HepG2 (cell line): ENCODE data around the gene MAPK14. TPM values are rescaled to one million over a fixed set of nuclear protein-coding genes. Genes with fewer than 3 reads are reported as not detected.

Experiments
- BORCS8-MEF2B ChIP-seq: sonication (generic); formaldehyde crosslinking; IDR thresholded peaks from 2 replicates; pipeline ENCODE4 v1.8.0; 2022; ENCODE audit warnings: mild to moderate bottlenecking, missing genetic modification reagents
- CCDC6 ChIP-seq: sonication (generic); formaldehyde crosslinking; IDR thresholded peaks from 2 replicates; pipeline ENCODE4 v1.8.1; 2022; ENCODE audit warnings: mild to moderate bottlenecking, missing genetic modification reagents, moderate library complexity
- GTF3A ChIP-seq: sonication (generic); formaldehyde crosslinking; conservative IDR thresholded peaks from 2 replicates; pipeline ENCODE4 v1.4.0; 2020; ENCODE audit warnings: mild to moderate bottlenecking, missing genetic modification reagents
- MAFG ChIP-seq: sonication (generic); formaldehyde crosslinking; IDR thresholded peaks from 2 replicates; pipeline ENCODE4 v1.5.1; 2020; ENCODE audit warnings: mild to moderate bottlenecking, missing genetic modification reagents
- MED1 ChIP-seq: sonication (generic); formaldehyde crosslinking; IDR thresholded peaks from 2 replicates; pipeline ENCODE4 v1.4.0; 2020; ENCODE audit warnings: missing genetic modification reagents
- NFKB2 ChIP-seq: sonication (generic); formaldehyde crosslinking; IDR thresholded peaks from 2 replicates; pipeline ENCODE4 v1.4.0; 2020; ENCODE audit warnings: missing genetic modification reagents, borderline replicate concordance
- NFYB ChIP-seq: sonication (generic); formaldehyde crosslinking; IDR thresholded peaks from 2 replicates; pipeline ENCODE4 v1.4.0; 2020; ENCODE audit warnings: missing genetic modification reagents
- RAD51 ChIP-seq: fragments of 450-650 bp; IDR thresholded peaks from 2 replicates; pipeline ENCODE4 v1.6.1; 2016; ENCODE audit warnings: borderline replicate concordance
- SCMH1 ChIP-seq: sonication (generic); formaldehyde crosslinking; IDR thresholded peaks from 2 replicates; pipeline ENCODE4 v1.9.0; 2021; ENCODE audit warnings: missing genetic modification reagents, mild to moderate bottlenecking, borderline replicate concordance
- TBP ChIP-seq: sonication (generic); formaldehyde crosslinking; IDR thresholded peaks from 2 replicates; pipeline ENCODE4 v1.5.0; 2020; ENCODE audit warnings: missing genetic modification reagents
- TBX2 ChIP-seq: sonication (generic); formaldehyde crosslinking; IDR thresholded peaks from 2 replicates; pipeline ENCODE4 v1.5.0; 2020; ENCODE audit warnings: missing genetic modification reagents, mild to moderate bottlenecking, borderline replicate concordance
- TBX3 ChIP-seq: fragments of 450-650 bp; IDR thresholded peaks from 2 replicates; pipeline ENCODE4 v1.6.1; 2017; ENCODE audit warnings: antibody characterized with exemption, mild to moderate bottlenecking, inconsistent platforms, borderline replicate concordance
- TOPORS ChIP-seq: sonication (generic); formaldehyde crosslinking; IDR thresholded peaks from 2 replicates; pipeline ENCODE4 v1.8.0; 2023; ENCODE audit warnings: mild to moderate bottlenecking, missing genetic modification reagents
- ZNF232 ChIP-seq: sonication (generic); formaldehyde crosslinking; IDR thresholded peaks from 2 replicates; pipeline ENCODE4 v1.4.0; 2020; ENCODE audit warnings: missing genetic modification reagents, borderline replicate concordance
- ZNF296 ChIP-seq: sonication (generic); formaldehyde crosslinking; conservative IDR thresholded peaks from 2 replicates; pipeline ENCODE4 v1.5.0; 2020; ENCODE audit warnings: mild to moderate bottlenecking, missing genetic modification reagents
- ZNF30 ChIP-seq: sonication (generic); formaldehyde crosslinking; IDR thresholded peaks from 2 replicates; pipeline ENCODE4 v1.5.0; 2020; ENCODE audit warnings: mild to moderate bottlenecking, missing genetic modification reagents
- ZNF331 ChIP-seq: sonication (generic); formaldehyde crosslinking; IDR thresholded peaks from 2 replicates; pipeline ENCODE4 v1.4.0; 2020; ENCODE audit warnings: missing genetic modification reagents
- ZNF33B ChIP-seq: sonication (generic); formaldehyde crosslinking; IDR thresholded peaks from 2 replicates; pipeline ENCODE4 v1.5.1; 2020; ENCODE audit warnings: mild to moderate bottlenecking, missing genetic modification reagents
- ZNF430 ChIP-seq: sonication (generic); formaldehyde crosslinking; IDR thresholded peaks from 2 replicates; pipeline ENCODE4 v1.9.0; 2021; ENCODE audit warnings: mild to moderate bottlenecking, missing genetic modification reagents
- ZNF709 ChIP-seq: sonication (generic); formaldehyde crosslinking; IDR thresholded peaks from 2 replicates; pipeline ENCODE4 v1.5.0; 2020; ENCODE audit warnings: mild to moderate bottlenecking, missing genetic modification reagents
- polyA plus RNA-seq, 8 experiments: library from polyadenylated mRNA; depleted of rRNA in 3 of 8; stranded (reverse) in 7 of 8; unstranded in 1 of 8; fragments of >200 nt; fragmentation: Illumina TruSeq in 4 of 8; extraction: Trizol in 4 of 8; gene quantifications; 2 replicates each; pipeline versions ENCODE4 v1.2.1 to v1.2.3, GENCODE V29; 2011 to 2016; ENCODE audit warnings: low read depth in 4 of 8, missing spikeins in 1 of 8, mixed read lengths in 1 of 8; ENCODE audit not compliant: insufficient read depth in 1 of 8
- total RNA-seq, 5 experiments: library from RNA; depleted of rRNA; stranded (reverse); fragments of >200 nt; fragmentation: Illumina TruSeq; extraction: Trizol; gene quantifications; 2 replicates each; pipeline ENCODE4 v1.2.3, GENCODE V29; 2016; ENCODE audit warnings: low read depth in 1 of 5
- TF ChIP-seq, protein P1 (sequence below): sonication (generic); formaldehyde crosslinking; IDR thresholded peaks from 2 replicates; pipeline ENCODE4; 2020; ENCODE audit warnings: missing genetic modification reagents, mild to moderate bottlenecking, borderline replicate concordance
- TF ChIP-seq, protein P2 (sequence below): fragments of 450-650 bp; IDR thresholded peaks from 2 replicates; pipeline ENCODE4 v1.6.1; 2017
- TF ChIP-seq, protein P3 (sequence below): sonication (generic); formaldehyde crosslinking; IDR thresholded peaks from 2 replicates; pipeline ENCODE4 v1.8.0; 2023; ENCODE audit warnings: mild to moderate bottlenecking, missing genetic modification reagents
- TF ChIP-seq, protein P4 (sequence below): sonication (generic); formaldehyde crosslinking; IDR thresholded peaks from 2 replicates; pipeline ENCODE4 v1.8.0; 2022; ENCODE audit warnings: mild to moderate bottlenecking, missing genetic modification reagents, moderate library complexity
- TF ChIP-seq, protein P5 (sequence below): IDR thresholded peaks from 2 replicates; pipeline ENCODE4 v1.6.1; 2016; ENCODE audit warnings: mild to moderate bottlenecking, missing biosample characterization, missing genetic modification reagents

Gene MAPK14
- total and polyA plus RNA-seq, 2 of the 13 experiments (the other 11 are each of a cell fraction or from before 2014, with no cell fraction given), result 66.3 to 67.3 TPM

DNA sequence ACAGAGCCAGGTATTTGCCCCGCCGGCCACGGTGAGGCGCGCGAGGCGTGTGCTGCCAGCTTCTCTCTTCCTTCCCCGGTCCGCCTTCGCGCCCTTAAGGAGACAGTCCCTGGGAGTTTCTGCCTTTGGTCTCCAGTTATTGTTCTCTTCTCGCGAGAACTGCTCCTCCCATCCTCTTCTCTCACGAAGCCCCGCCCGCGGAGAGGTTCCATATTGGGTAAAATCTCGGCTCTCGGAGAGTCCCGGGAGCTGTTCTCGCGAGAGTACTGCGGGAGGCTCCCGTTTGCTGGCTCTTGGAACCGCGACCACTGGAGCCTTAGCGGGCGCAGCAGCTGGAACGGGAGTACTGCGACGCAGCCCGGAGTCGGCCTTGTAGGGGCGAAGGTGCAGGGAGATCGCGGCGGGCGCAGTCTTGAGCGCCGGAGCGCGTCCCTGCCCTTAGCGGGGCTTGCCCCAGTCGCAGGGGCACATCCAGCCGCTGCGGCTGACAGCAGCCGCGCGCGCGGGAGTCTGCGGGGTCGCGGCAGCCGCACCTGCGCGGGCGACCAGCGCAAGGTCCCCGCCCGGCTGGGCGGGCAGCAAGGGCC is at the start of gene MAPK14 (continued):
- TF ChIP-seq, protein P1, sequence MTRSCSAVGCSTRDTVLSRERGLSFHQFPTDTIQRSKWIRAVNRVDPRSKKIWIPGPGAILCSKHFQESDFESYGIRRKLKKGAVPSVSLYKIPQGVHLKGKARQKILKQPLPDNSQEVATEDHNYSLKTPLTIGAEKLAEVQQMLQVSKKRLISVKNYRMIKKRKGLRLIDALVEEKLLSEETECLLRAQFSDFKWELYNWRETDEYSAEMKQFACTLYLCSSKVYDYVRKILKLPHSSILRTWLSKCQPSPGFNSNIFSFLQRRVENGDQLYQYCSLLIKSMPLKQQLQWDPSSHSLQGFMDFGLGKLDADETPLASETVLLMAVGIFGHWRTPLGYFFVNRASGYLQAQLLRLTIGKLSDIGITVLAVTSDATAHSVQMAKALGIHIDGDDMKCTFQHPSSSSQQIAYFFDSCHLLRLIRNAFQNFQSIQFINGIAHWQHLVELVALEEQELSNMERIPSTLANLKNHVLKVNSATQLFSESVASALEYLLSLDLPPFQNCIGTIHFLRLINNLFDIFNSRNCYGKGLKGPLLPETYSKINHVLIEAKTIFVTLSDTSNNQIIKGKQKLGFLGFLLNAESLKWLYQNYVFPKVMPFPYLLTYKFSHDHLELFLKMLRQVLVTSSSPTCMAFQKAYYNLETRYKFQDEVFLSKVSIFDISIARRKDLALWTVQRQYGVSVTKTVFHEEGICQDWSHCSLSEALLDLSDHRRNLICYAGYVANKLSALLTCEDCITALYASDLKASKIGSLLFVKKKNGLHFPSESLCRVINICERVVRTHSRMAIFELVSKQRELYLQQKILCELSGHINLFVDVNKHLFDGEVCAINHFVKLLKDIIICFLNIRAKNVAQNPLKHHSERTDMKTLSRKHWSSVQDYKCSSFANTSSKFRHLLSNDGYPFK (CRISPR knock-in tag), result peak; percentile 64; the same call in 1 of the 2 replicates
- TF ChIP-seq CCDC6 (CRISPR knock-in tag), result peak; percentile 90
- peak; percentile 84 for TF ChIP-seq BORCS8-MEF2B (CRISPR knock-in tag)
- TF ChIP-seq GTF3A (CRISPR knock-in tag), result no peak; the same call in 1 of the 2 replicates
- TF ChIP-seq RAD51, result no peak
- no peak; the same call in 1 of the 2 replicates for TF ChIP-seq ZNF33B (CRISPR knock-in tag)
- TF ChIP-seq, protein P2, sequence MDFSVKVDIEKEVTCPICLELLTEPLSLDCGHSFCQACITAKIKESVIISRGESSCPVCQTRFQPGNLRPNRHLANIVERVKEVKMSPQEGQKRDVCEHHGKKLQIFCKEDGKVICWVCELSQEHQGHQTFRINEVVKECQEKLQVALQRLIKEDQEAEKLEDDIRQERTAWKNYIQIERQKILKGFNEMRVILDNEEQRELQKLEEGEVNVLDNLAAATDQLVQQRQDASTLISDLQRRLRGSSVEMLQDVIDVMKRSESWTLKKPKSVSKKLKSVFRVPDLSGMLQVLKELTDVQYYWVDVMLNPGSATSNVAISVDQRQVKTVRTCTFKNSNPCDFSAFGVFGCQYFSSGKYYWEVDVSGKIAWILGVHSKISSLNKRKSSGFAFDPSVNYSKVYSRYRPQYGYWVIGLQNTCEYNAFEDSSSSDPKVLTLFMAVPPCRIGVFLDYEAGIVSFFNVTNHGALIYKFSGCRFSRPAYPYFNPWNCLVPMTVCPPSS, result no peak
- TF ChIP-seq SCMH1, result no peak
- TF ChIP-seq, protein P3, sequence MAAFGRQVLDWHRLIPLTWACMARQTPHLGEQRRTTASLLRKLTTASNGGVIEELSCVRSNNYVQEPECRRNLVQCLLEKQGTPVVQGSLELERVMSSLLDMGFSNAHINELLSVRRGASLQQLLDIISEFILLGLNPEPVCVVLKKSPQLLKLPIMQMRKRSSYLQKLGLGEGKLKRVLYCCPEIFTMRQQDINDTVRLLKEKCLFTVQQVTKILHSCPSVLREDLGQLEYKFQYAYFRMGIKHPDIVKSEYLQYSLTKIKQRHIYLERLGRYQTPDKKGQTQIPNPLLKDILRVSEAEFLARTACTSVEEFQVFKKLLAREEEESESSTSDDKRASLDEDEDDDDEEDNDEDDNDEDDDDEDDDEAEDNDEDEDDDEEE (CRISPR knock-in tag), result peak; percentile 74; the same call in 1 of the 2 replicates
- TF ChIP-seq TOPORS (CRISPR knock-in tag), result no peak
- TF ChIP-seq TBX3, result no peak
- peak; percentile 53 for TF ChIP-seq ZNF709
- TF ChIP-seq ZNF232, result 0 out of 2 replicates have a peak, but pooled peaks have one; percentile 55
- no peak for TF ChIP-seq ZNF296 (CRISPR knock-in tag)
- peak; percentile 92 for TF ChIP-seq NFKB2 (CRISPR knock-in tag)
- TF ChIP-seq ZNF430 (CRISPR knock-in tag), result no peak
- TF ChIP-seq ZNF30 (CRISPR knock-in tag), result no peak
- peak; percentile 80 for TF ChIP-seq MED1 (CRISPR knock-in tag)
- TF ChIP-seq NFYB, result peak; percentile 66
- TF ChIP-seq, protein P4, sequence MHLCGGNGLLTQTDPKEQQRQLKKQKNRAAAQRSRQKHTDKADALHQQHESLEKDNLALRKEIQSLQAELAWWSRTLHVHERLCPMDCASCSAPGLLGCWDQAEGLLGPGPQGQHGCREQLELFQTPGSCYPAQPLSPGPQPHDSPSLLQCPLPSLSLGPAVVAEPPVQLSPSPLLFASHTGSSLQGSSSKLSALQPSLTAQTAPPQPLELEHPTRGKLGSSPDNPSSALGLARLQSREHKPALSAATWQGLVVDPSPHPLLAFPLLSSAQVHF (CRISPR knock-in tag), result no peak
- TF ChIP-seq, protein P5, sequence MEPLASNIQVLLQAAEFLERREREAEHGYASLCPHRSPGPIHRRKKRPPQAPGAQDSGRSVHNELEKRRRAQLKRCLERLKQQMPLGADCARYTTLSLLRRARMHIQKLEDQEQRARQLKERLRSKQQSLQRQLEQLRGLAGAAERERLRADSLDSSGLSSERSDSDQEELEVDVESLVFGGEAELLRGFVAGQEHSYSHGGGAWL (CRISPR knock-in tag), result no peak
- peak; percentile 60; the same call in 1 of the 2 replicates for TF ChIP-seq ZNF331
- peak; percentile 73; the same call in 1 of the 2 replicates for TF ChIP-seq TBX2 (CRISPR knock-in tag)
- TF ChIP-seq TBP (CRISPR knock-in tag), result no peak; the same call in 1 of the 2 replicates
- TF ChIP-seq MAFG, result no peak
